ENCODE results near the gene CES4A.
A peak's percentile ranks its signal among the peaks of the same experiment; 100 is the strongest.
"Not testable (repeated sequence)": the region's sequence is repeated elsewhere in the genome, so short reads cannot be mapped to it uniquely, and the experiment has no call there.

CES4A gene

GRCh38 chr16:66988197-66988788 is at the start of gene CES4A:
Gene CES4A, plus strand, starts transcription at chr16:66988589. Its CDS starts 184 bp downstream, at chr16:66988773.
- no peak for DNase-seq (ENCODE audit: low read depth, low spot score)

DNA sequence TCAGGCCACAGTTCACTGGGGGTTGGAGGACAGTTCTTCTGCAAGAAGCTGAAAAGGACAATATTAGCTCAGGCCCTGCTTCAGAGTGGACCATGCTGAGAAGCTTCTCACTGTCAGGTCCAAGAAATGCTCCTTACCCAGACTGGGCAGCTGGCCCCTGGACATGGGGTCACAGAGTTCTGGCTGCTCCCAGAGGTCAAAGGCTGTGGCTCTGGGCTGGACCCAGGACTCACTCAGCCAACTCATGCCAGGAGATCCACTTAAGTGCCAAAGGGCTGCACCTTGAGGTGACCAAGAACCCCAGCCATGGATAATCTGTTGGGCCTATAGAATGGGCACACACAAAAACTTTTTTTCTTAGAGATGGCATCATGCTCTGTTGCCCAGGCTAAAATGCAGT is 49.0 kb upstream of the CES4A start:
- DNase-seq (ENCODE audit: low read depth, low spot score) = no peak

DNA sequence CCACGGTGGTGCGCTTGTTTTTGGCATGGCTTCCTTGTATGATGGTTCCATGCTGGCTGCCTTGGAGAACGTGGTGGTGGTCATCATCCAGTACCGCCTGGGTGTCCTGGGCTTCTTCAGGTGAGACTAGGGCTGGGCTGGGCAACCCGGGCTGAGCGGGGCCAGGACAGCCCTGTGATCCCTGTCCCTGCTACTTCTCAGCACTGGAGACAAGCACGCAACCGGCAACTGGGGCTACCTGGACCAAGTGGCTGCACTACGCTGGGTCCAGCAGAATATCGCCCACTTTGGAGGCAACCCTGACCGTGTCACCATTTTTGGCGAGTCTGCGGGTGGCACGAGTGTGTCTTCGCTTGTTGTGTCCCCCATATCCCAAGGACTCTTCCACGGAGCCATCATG is 48.2 kb upstream of the CES4A start:
- DNase-seq (ENCODE audit: low read depth, low spot score) = no peak

GRCh38 chr16:66942981-66943380 is 45.4 kb upstream of the CES4A start:
- DNase-seq (ENCODE audit: low read depth, low spot score) = no peak

- no peak for DNase-seq (ENCODE audit: low read depth, low spot score)
Measured at GRCh38 chr16:66943426-66944053, 44.8 kb upstream of the CES4A start.

GRCh38 chr16:66944054-66944441 is 44.3 kb upstream of the CES4A start:
- DNase-seq (ENCODE audit: low read depth, low spot score) = no peak

DNA sequence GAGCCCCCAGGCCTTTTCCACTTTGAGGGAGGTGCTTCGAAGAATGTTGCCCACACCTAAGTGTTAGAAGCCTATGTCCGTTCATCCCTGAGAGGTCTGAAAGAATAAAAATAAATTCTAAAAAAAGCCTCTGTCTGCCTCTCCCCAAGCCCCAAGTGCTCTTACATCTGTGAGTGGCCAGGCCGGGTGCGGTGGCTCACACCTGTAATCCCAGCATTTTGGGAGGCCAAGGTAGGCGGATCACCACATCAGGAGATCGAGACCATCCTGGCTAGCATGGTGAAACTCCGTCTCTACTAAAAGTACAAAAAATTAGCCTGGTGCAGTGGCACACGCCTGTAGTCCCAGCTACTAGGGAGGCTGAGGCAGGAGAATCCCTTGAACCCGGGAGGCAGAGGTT is 43.4 kb upstream of the CES4A start:
- DNase-seq (ENCODE audit: low read depth, low spot score) = not testable (repeated sequence)

DNA sequence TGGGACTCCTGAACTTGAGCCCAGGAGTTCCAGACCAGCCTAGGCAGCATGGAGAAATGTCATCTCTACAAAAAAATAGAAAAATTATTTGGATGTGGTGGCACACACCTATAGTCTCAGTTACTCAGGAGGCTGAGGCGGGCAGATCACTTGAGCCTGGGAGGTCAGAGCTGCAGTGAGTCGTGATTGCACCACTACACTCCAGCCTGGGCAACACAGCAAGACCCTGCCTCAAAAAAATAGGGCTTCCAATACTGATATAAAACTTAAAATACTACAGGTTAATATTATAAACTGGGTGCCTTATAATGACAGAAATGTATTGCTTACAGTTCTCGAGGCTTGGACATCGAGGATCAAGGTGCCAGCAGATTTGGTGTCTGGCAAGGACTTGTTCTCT is 42.5 kb upstream of the CES4A start:
- DNase-seq (ENCODE audit: low read depth, low spot score) = no peak

GRCh38 chr16:66946541-66946940 is 41.8 kb upstream of the CES4A start:
- DNase-seq (ENCODE audit: low read depth, low spot score) = no peak

GRCh38 chr16:66946974-66947301 is 41.5 kb upstream of the CES4A start:
- DNase-seq (ENCODE audit: low read depth, low spot score) = no peak

DNA sequence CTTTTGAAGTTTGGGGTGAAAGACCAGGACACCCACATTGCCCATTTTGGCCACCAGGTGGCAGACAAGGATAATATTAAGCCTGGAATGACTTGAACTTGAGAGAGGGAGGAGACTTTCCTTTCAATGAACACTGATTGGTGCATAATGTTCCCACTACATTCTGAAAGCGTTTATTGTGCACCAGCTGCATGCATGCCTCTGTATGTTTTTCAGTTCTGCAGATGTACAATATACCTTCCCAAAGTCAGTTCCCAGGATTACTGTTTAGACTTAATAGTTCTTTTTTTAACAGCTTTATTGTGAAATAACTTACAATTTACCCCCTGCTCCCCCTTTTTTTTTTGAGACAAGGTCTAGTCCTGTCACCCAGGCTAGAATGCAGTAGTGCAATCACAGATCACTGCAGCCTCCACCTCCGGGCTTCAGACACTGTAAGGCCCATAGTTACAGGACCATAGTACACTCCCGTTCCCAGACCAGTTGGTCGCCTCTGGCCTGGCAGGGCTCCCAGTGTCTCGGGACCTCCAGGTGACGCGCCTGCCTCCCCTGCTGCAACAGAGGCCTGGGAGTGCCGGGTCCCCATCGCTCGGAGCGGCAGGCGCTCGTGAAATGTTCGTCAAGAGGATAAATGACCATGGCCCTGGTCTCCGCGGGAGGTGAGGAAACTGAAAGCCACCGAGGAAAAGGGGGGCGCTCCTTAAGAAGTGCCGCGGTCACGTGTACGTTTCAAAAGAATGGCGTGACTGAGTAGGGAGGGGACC is 40.9 kb upstream of the CES4A start:
- DNase-seq (ENCODE audit: low read depth, low spot score) = peak; percentile 69

- no peak for DNase-seq (ENCODE audit: low read depth, low spot score)
Measured at GRCh38 chr16:66948134-66948836, 40.1 kb upstream of the CES4A start.

GRCh38 chr16:66948837-66949225 is 39.6 kb upstream of the CES4A start:
- DNase-seq (ENCODE audit: low read depth, low spot score) = no peak

DNA sequence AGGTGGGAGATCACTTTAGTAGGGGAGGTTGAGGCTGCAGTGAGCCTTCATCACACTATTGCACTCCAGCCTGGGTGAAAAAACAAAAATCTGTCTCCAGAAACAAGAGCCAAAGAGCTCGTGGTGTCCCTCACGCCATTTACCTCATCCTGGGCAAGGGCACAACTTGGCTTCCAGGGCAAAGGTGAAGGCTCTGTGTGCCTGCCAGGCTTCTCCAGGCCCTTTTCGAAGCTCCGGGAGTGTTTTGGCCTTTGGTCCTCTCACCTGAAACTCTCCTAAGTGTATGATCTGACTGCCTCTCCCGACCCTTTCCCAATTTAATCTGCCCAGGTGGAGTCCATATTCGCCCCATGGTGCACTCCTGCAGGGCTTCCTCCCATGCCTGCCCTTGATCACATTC is 38.9 kb upstream of the CES4A start:
- no peak for DNase-seq (ENCODE audit: low read depth, low spot score)

DNA sequence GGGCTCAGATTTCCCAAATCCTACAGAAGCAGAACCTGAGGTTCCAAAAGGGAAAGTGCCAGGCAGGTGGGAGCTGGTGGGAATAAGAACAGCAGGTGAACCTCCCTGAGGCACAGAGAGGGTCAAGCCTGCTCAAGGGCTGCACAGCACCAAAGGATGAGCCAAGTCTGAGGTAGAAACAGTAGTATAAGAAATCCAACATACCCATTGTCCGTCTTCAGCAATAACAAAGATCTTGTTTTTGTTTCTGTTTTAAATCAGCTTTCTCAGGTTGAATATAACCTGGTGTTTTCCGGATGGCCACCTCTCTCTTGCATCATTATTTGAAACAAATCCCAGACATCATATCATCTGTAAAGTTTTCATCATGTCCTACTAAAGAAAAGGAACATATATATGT is 38.0 kb upstream of the CES4A start:
- DNase-seq (ENCODE audit: low read depth, low spot score) = no peak

- no peak for DNase-seq (ENCODE audit: low read depth, low spot score)
Measured at GRCh38 chr16:66950971-66951790, 37.2 kb upstream of the CES4A start.

DNA sequence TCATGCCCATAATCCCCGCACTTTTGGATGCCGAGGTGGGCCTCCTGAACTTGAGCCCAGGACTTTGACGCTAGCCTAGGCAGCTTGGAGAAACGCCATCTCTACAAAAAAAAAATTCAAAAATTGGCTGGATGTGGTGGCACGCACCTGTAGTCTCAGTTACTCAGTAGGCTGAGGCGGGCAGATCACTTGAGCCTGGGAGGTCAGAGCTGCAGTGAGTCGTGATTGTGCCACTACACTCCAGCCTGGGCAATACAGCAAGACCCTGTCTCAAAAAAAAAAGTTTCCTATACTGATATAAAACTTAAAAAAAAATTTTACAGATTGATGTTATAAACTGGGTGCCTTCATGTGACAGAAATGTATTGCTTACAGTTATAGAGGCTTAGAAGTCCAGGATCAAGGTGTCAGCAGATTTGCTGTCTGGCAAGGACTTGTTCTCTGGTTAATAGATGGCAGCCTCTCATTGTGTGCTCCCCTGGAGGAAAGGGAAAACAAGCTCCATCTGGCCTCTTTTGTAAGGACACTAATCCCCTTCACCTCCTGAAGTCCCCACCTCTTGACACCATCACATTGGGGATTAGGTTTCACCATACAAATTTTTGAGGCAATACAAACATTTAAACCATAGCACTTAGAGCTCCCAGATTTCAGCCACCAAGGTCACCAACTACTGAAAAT is 35.8 kb upstream of the CES4A start:
- DNase-seq (ENCODE audit: low read depth, low spot score) = no peak

GRCh38 chr16:66953462-66954096 is 34.8 kb upstream of the CES4A start:
- DNase-seq (ENCODE audit: low read depth, low spot score) = no peak

GRCh38 chr16:66954097-66954659 is 34.2 kb upstream of the CES4A start:
- peak; percentile 65 for DNase-seq (ENCODE audit: low read depth, low spot score)
